SK-N-SH treated with all-trans-retinoic acid at 6 μM for 48 hours (cell line): ENCODE measurements around the gene MANBA.
A peak's percentile ranks its signal among the peaks of the same experiment; 100 is the strongest.

Experiments
- ATAC-seq: fragments of 200-7000 bp; cut with Tn5 transposase; 3 replicates; pipeline ENCODE4 v1.9.1; 2020; ENCODE audit warnings: mild to moderate bottlenecking, moderate library complexity
- ARNTL ChIP-seq: fragments of 450-650 bp; formaldehyde crosslinking; IDR thresholded peaks from 2 replicates; pipeline ENCODE4 v1.5.0; 2020; ENCODE audit warnings: low read depth, mild to moderate bottlenecking, moderate library complexity, borderline replicate concordance
- CSDC2 ChIP-seq: fragments of 250-450 bp; sonication (Bioruptor Pico); IDR thresholded peaks from 2 replicates; pipeline ENCODE4 v1.5.0; 2020; ENCODE audit warnings: mild to moderate bottlenecking, moderate library complexity
- ESRRG ChIP-seq: fragments of 250-450 bp; sonication (Bioruptor Pico); IDR thresholded peaks from 2 replicates; pipeline ENCODE4 v1.6.1; 2021; ENCODE audit warnings: mild to moderate bottlenecking
- GLIS3 ChIP-seq: fragments of 250-450 bp; sonication (Bioruptor Pico); IDR thresholded peaks from 2 replicates; pipeline ENCODE4 v1.5.0; 2020; ENCODE audit warnings: mild to moderate bottlenecking, moderate library complexity
- ISL1 ChIP-seq: fragments of 250-450 bp; sonication (Bioruptor Pico); IDR thresholded peaks from 2 replicates; pipeline ENCODE4 v2.1.2; 2022; ENCODE audit warnings: mild to moderate bottlenecking, moderate library complexity
- OSR1 ChIP-seq: fragments of 250-450 bp; sonication (Bioruptor Pico); IDR thresholded peaks from 2 replicates; pipeline ENCODE4 v1.8.0; 2022; ENCODE audit warnings: moderate library complexity, mild to moderate bottlenecking, inconsistent platforms
- PPARA ChIP-seq: fragments of 250-450 bp; sonication (Bioruptor Pico); IDR thresholded peaks from 2 replicates; pipeline ENCODE4 v1.5.0; 2020; ENCODE audit warnings: mild to moderate bottlenecking, borderline replicate concordance
- SNAI2 ChIP-seq: fragments of 250-450 bp; sonication (Bioruptor Pico); IDR thresholded peaks from 2 replicates; pipeline ENCODE4 v1.5.0; 2020; ENCODE audit warnings: mild to moderate bottlenecking, moderate library complexity
- TOX ChIP-seq: fragments of 250-450 bp; sonication (Bioruptor Pico); IDR thresholded peaks from 2 replicates; pipeline ENCODE4 v1.8.0; 2021; ENCODE audit warnings: mild to moderate bottlenecking, moderate library complexity, borderline replicate concordance
- ZC3H10 ChIP-seq: fragments of 250-450 bp; sonication (Bioruptor Pico); IDR thresholded peaks from 2 replicates; pipeline ENCODE4 v1.5.1; 2021; ENCODE audit warnings: mild to moderate bottlenecking, moderate library complexity
- ZFP3 ChIP-seq: fragments of 250-450 bp; sonication (Bioruptor Pico); IDR thresholded peaks from 2 replicates; pipeline ENCODE4 v1.5.0; 2020; ENCODE audit warnings: mild to moderate bottlenecking, moderate library complexity
- ZFP30 ChIP-seq: fragments of 450-650 bp; formaldehyde crosslinking; IDR thresholded peaks from 2 replicates; pipeline ENCODE4 v1.5.0; 2022; ENCODE audit warnings: mild to moderate bottlenecking, moderate library complexity
- ZNF565 ChIP-seq: fragments of 450-650 bp; formaldehyde crosslinking; conservative IDR thresholded peaks from 2 replicates; pipeline ENCODE4 v1.5.0; 2020; ENCODE audit warnings: low read depth, mild to moderate bottlenecking, moderate library complexity
- ZNF70 ChIP-seq: fragments of 450-650 bp; formaldehyde crosslinking; IDR thresholded peaks from 2 replicates; pipeline ENCODE4 v1.5.0; 2020; ENCODE audit warnings: mild to moderate bottlenecking, moderate library complexity
- ZNF8 ChIP-seq: fragments of 450-650 bp; formaldehyde crosslinking; IDR thresholded peaks from 2 replicates; pipeline ENCODE4 v1.5.0; 2020; ENCODE audit warnings: mild to moderate bottlenecking, moderate library complexity
- TF ChIP-seq, protein P1 (sequence below): fragments of 250-450 bp; sonication (Bioruptor Pico); IDR thresholded peaks from 2 replicates; pipeline ENCODE4 v1.5.0; 2020; ENCODE audit warnings: mild to moderate bottlenecking, moderate library complexity
- TF ChIP-seq, protein P2 (sequence below): fragments of 250-450 bp; sonication (Bioruptor Pico); IDR thresholded peaks from 2 replicates; pipeline ENCODE4 v1.8.0; 2021; ENCODE audit warnings: low read depth, mild to moderate bottlenecking, moderate library complexity, borderline replicate concordance
- TF ChIP-seq, protein P3 (sequence below): fragments of 250-450 bp; sonication (Bioruptor Pico); IDR thresholded peaks from 2 replicates; pipeline ENCODE4 v1.5.1; 2020; ENCODE audit warnings: low read depth, mild to moderate bottlenecking, moderate library complexity
- TF ChIP-seq, protein P4 (sequence below): fragments of 250-450 bp; sonication (Bioruptor Pico); IDR thresholded peaks from 2 replicates; pipeline ENCODE4 v1.5.1; 2021; ENCODE audit warnings: mild to moderate bottlenecking, moderate library complexity
- TF ChIP-seq, protein P5 (sequence below): fragments of 250-450 bp; sonication (Bioruptor Pico); IDR thresholded peaks from 2 replicates; pipeline ENCODE4 v1.8.0; 2020; ENCODE audit warnings: mild to moderate bottlenecking, moderate library complexity, borderline replicate concordance

MANBA gene

DNA sequence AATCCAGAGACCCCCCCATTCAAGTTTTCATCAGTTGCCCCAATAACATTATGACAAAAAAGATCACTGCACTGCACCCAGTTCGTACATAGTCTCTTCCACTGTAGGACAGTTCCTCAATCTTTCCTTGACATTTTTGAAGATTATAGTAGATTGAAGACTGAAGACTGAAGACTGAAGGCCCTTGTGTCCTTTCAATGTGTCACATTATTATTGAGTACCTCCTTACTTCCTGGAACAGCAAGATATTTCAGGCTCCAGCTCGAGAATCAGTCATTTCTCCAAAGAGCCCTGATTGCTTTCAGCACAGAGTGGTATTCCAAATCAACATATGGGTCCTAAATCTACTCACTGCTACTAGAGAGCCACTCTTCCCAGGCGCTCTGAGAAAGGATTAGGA is 75.0 kb downstream of the MANBA start:
- TF ChIP-seq ZFP3 (CRISPR knock-in tag) (no peak), ZNF70 (CRISPR knock-in tag) (no peak), ZNF565 (CRISPR knock-in tag) (no peak), ISL1 (no peak), ZC3H10 (CRISPR knock-in tag) (no peak), ARNTL (CRISPR knock-in tag) (no peak), SNAI2 (CRISPR knock-in tag) (no peak), CSDC2 (CRISPR knock-in tag) (no peak), OSR1 (CRISPR knock-in tag) (no peak), ZNF8 (CRISPR knock-in tag) (no peak), GLIS3 (CRISPR knock-in tag) (no peak), ESRRG (CRISPR knock-in tag) (no peak), TOX (CRISPR knock-in tag) (no peak), PPARA (CRISPR knock-in tag) (no peak), ZFP30 (CRISPR knock-in tag) (no peak)
- TF ChIP-seq, protein P1, sequence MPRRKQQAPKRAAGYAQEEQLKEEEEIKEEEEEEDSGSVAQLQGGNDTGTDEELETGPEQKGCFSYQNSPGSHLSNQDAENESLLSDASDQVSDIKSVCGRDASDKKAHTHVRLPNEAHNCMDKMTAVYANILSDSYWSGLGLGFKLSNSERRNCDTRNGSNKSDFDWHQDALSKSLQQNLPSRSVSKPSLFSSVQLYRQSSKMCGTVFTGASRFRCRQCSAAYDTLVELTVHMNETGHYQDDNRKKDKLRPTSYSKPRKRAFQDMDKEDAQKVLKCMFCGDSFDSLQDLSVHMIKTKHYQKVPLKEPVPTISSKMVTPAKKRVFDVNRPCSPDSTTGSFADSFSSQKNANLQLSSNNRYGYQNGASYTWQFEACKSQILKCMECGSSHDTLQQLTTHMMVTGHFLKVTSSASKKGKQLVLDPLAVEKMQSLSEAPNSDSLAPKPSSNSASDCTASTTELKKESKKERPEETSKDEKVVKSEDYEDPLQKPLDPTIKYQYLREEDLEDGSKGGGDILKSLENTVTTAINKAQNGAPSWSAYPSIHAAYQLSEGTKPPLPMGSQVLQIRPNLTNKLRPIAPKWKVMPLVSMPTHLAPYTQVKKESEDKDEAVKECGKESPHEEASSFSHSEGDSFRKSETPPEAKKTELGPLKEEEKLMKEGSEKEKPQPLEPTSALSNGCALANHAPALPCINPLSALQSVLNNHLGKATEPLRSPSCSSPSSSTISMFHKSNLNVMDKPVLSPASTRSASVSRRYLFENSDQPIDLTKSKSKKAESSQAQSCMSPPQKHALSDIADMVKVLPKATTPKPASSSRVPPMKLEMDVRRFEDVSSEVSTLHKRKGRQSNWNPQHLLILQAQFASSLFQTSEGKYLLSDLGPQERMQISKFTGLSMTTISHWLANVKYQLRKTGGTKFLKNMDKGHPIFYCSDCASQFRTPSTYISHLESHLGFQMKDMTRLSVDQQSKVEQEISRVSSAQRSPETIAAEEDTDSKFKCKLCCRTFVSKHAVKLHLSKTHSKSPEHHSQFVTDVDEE (CRISPR knock-in tag) = no peak
- TF ChIP-seq, protein P2, sequence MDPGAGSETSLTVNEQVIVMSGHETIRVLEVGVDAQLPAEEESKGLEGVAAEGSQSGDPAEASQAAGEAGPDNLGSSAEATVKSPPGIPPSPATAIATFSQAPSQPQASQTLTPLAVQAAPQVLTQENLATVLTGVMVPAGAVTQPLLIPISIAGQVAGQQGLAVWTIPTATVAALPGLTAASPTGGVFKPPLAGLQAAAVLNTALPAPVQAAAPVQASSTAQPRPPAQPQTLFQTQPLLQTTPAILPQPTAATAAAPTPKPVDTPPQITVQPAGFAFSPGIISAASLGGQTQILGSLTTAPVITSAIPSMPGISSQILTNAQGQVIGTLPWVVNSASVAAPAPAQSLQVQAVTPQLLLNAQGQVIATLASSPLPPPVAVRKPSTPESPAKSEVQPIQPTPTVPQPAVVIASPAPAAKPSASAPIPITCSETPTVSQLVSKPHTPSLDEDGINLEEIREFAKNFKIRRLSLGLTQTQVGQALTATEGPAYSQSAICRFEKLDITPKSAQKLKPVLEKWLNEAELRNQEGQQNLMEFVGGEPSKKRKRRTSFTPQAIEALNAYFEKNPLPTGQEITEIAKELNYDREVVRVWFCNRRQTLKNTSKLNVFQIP = no peak
- TF ChIP-seq, protein P3, sequence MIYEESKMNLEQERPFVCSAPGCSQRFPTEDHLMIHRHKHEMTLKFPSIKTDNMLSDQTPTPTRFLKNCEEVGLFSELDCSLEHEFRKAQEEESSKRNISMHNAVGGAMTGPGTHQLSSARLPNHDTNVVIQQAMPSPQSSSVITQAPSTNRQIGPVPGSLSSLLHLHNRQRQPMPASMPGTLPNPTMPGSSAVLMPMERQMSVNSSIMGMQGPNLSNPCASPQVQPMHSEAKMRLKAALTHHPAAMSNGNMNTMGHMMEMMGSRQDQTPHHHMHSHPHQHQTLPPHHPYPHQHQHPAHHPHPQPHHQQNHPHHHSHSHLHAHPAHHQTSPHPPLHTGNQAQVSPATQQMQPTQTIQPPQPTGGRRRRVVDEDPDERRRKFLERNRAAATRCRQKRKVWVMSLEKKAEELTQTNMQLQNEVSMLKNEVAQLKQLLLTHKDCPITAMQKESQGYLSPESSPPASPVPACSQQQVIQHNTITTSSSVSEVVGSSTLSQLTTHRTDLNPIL (CRISPR knock-in tag) = no peak
- TF ChIP-seq, protein P4, sequence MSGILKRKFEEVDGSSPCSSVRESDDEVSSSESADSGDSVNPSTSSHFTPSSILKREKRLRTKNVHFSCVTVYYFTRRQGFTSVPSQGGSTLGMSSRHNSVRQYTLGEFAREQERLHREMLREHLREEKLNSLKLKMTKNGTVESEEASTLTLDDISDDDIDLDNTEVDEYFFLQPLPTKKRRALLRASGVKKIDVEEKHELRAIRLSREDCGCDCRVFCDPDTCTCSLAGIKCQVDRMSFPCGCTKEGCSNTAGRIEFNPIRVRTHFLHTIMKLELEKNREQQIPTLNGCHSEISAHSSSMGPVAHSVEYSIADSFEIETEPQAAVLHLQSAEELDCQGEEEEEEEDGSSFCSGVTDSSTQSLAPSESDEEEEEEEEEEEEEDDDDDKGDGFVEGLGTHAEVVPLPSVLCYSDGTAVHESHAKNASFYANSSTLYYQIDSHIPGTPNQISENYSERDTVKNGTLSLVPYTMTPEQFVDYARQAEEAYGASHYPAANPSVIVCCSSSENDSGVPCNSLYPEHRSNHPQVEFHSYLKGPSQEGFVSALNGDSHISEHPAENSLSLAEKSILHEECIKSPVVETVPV (CRISPR knock-in tag) = no peak
- TF ChIP-seq, protein P5, sequence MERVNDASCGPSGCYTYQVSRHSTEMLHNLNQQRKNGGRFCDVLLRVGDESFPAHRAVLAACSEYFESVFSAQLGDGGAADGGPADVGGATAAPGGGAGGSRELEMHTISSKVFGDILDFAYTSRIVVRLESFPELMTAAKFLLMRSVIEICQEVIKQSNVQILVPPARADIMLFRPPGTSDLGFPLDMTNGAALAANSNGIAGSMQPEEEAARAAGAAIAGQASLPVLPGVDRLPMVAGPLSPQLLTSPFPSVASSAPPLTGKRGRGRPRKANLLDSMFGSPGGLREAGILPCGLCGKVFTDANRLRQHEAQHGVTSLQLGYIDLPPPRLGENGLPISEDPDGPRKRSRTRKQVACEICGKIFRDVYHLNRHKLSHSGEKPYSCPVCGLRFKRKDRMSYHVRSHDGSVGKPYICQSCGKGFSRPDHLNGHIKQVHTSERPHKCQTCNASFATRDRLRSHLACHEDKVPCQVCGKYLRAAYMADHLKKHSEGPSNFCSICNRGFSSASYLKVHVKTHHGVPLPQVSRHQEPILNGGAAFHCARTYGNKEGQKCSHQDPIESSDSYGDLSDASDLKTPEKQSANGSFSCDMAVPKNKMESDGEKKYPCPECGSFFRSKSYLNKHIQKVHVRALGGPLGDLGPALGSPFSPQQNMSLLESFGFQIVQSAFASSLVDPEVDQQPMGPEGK (CRISPR knock-in tag) = no peak
- TF ChIP-seq, all 23 proteins: peak for 0

DNA sequence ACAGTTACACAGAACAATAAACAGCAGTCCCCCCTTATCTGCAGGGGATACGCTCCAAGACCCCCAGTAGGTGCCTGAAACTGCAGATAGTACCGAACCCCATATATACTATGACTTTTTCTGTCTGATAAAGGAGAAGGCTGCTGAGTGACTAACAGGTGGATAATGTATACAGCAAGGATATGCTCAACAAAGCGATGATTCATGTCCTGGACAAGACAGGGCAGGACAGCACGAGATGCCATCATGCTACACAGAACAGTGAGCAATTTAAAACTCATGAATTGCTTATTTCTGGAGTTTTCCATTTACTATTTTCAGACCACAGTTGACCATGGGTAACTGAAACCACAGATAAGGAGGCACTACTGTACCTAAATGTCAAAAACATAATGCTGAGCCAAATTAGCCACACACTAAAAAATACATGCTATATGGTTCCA is 76.1 kb downstream of the MANBA start:
- peak; percentile 90 for ATAC-seq
- TF ChIP-seq, protein P3 (CRISPR knock-in tag) = no peak
- TF ChIP-seq ZNF8 (CRISPR knock-in tag) = no peak
- TF ChIP-seq, protein P1 (CRISPR knock-in tag) = no peak
- TF ChIP-seq, all 23 proteins: peak for 0

More for the DNA sequence above, 75.0 kb downstream of the MANBA start:
- ATAC-seq = no peak
